Astrocyte (in vitro differentiated cells and primary cell): ENCODE results near the gene CINP. TPM values are rescaled to one million over a fixed set of nuclear protein-coding genes. Genes with fewer than 3 reads are reported as not detected.

Experiments
- DNase-seq: peaks from one replicate; pipeline ENCODE4 v3.0.0-alpha.2; 2010; ENCODE audit warnings: low read depth
- FAIRE-seq: peaks from 2 replicates; lab custom pipeline; 2011; peaks lifted over from hg19 to GRCh38; lab: Jason Lieb, UNC
- H2AFZ ChIP-seq: 2 replicates; pipeline ENCODE4 v1.6.0; 2012; ENCODE audit warnings: low read depth, low read length, inconsistent platforms
- H3K27ac ChIP-seq: 2 replicates; pipeline ENCODE4 v1.5.1; 2011; ENCODE audit warnings: low read depth, low read length, inconsistent platforms
- H3K27me3 ChIP-seq: 2 replicates; pipeline ENCODE4 v1.6.0; 2011; ENCODE audit warnings: low read length, inconsistent platforms; ENCODE audit not compliant: insufficient read depth
- H3K36me3 ChIP-seq: 2 replicates; pipeline ENCODE4 v1.5.1; 2011; ENCODE audit warnings: low read length, inconsistent platforms; ENCODE audit not compliant: insufficient read depth
- H3K4me1 ChIP-seq: 2 replicates; pipeline ENCODE4 v1.5.1; 2011; ENCODE audit warnings: low read length, inconsistent platforms; ENCODE audit not compliant: insufficient read depth
- H3K4me2 ChIP-seq: 2 replicates; pipeline ENCODE4 v1.6.0; 2012; ENCODE audit warnings: low read length, inconsistent platforms
- H3K4me3 ChIP-seq: 2 replicates; pipeline ENCODE4 v1.5.1; 2011; ENCODE audit warnings: low read depth, mild to moderate bottlenecking, low read length, inconsistent platforms; ENCODE audit not compliant: insufficient read depth
- H3K79me2 ChIP-seq: 2 replicates; pipeline ENCODE4 v1.6.0; 2012; ENCODE audit warnings: mild to moderate bottlenecking, low read length, inconsistent platforms; ENCODE audit not compliant: insufficient read depth
- H3K9ac ChIP-seq: 2 replicates; pipeline ENCODE4 v1.6.0; 2012; ENCODE audit warnings: mild to moderate bottlenecking, low read length, inconsistent platforms
- H3K9me3 ChIP-seq: 2 replicates; pipeline ENCODE4 v1.5.1; 2012; ENCODE audit warnings: low read depth, mild to moderate bottlenecking, low read length, inconsistent platforms; ENCODE audit not compliant: insufficient read depth
- H4K20me1 ChIP-seq: 2 replicates; pipeline ENCODE4 v1.6.0; 2012; ENCODE audit warnings: low read length, inconsistent platforms; ENCODE audit not compliant: insufficient read depth
- H3K27ac Mint-ChIP-seq: one replicate; pipeline ENCODE4 v1.8.0; 2021; ENCODE audit warnings: mild to moderate bottlenecking, mixed read lengths; ENCODE audit not compliant: unreplicated experiment
- H3K27me3 Mint-ChIP-seq: one replicate; pipeline ENCODE4 v1.8.0; 2021; ENCODE audit warnings: low read depth, mixed read lengths; ENCODE audit not compliant: unreplicated experiment
- H3K36me3 Mint-ChIP-seq: one replicate; pipeline ENCODE4 v1.8.0; 2021; ENCODE audit warnings: low read depth, mixed read lengths; ENCODE audit not compliant: unreplicated experiment
- H3K4me1 Mint-ChIP-seq: one replicate; pipeline ENCODE4 v1.8.0; 2021; ENCODE audit warnings: low read depth, mixed read lengths; ENCODE audit not compliant: unreplicated experiment
- H3K4me3 Mint-ChIP-seq: one replicate; pipeline ENCODE4 v1.8.0; 2021; ENCODE audit warnings: mild to moderate bottlenecking, moderate library complexity, mixed read lengths; ENCODE audit not compliant: unreplicated experiment
- H3K9me3 Mint-ChIP-seq: one replicate; pipeline ENCODE4 v1.8.0; 2021; ENCODE audit warnings: mild to moderate bottlenecking, mixed read lengths; ENCODE audit not compliant: unreplicated experiment
- EZH2 ChIP-seq: IDR thresholded peaks from 2 replicates; pipeline ENCODE4 v1.6.1; 2012; ENCODE audit warnings: mild to moderate bottlenecking, low read length, inconsistent platforms; ENCODE audit not compliant: insufficient read depth
- total RNA-seq: library from RNA; stranded (reverse); gene quantifications from 2 replicates; pipeline ENCODE4 v1.2.1, GENCODE V29; 2021
- TF ChIP-seq, protein P1 (sequence below): IDR thresholded peaks from 2 replicates; pipeline ENCODE4 v1.5.1; 2011; ENCODE audit warnings: low read depth, mild to moderate bottlenecking, inconsistent platforms, low read length, moderate library complexity; ENCODE audit not compliant: insufficient read depth

The CINP gene
- total RNA-seq, 1 donor from 2014 or later = 34.9 TPM

- peak overlapping the region; percentile 71 for H3K4me3 Mint-ChIP-seq
- no peak overlapping the region for H3K27ac Mint-ChIP-seq
These were observed 12.4 kb upstream of the CINP start for GRCh38 chr14:102375119-102375518.

DNA sequence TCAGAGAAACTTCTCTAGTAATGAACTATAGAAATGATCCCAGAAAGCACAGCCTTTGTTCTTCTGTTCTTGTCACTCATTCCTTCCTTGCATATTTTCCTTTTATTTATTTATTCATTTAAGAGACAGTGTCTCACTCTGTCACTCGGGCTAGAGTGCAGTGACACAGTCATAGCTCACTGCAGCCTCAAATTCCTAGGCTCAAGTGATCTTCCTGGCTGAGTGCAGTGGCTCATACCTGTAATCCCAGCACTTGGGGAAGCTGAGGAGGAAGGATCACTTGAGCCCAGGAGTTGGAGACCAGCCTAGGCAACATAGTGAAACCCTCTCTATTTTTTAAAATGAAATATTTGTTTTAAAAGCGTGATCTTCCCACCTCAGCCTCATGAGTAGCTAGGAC lies 11.6 kb upstream of the CINP start:
- Mint-ChIP-seq H3K9me3 (peaks cover 2% of the 10 kb centered on the region), H3K27ac (no peak overlapping the region), H3K4me1 (peaks cover 8% of the 10 kb centered on the region), H3K27me3 (no peaks in the 10 kb centered on the region), H3K4me3 (no peak overlapping the region), H3K36me3 (peaks cover 14% of the 10 kb centered on the region)
- H3K9me3 ChIP-seq = no peaks in the 10 kb centered on the region
- TF ChIP-seq EZH2 = no peak
- peaks cover 50% of the 10 kb centered on the region for H3K79me2 ChIP-seq
- peaks cover 10% of the 10 kb centered on the region for H3K36me3 ChIP-seq
- no peak overlapping the region for H3K4me3 ChIP-seq
- no peak overlapping the region for H3K9ac ChIP-seq
- FAIRE-seq (no peak), DNase-seq (no peak)
- H3K27ac ChIP-seq = no peak overlapping the region
- H4K20me1 ChIP-seq = peaks cover 42% of the 10 kb centered on the region
- no peaks in the 10 kb centered on the region for H3K27me3 ChIP-seq
- no peaks in the 10 kb centered on the region for H3K4me1 ChIP-seq
- H2AFZ ChIP-seq = no peak overlapping the region
- no peak overlapping the region for H3K4me2 ChIP-seq

More at GRCh38 chr14:102375119-102375518, 12.4 kb upstream of the CINP start:
- TF ChIP-seq EZH2 = no peak
- TF ChIP-seq, protein P1, sequence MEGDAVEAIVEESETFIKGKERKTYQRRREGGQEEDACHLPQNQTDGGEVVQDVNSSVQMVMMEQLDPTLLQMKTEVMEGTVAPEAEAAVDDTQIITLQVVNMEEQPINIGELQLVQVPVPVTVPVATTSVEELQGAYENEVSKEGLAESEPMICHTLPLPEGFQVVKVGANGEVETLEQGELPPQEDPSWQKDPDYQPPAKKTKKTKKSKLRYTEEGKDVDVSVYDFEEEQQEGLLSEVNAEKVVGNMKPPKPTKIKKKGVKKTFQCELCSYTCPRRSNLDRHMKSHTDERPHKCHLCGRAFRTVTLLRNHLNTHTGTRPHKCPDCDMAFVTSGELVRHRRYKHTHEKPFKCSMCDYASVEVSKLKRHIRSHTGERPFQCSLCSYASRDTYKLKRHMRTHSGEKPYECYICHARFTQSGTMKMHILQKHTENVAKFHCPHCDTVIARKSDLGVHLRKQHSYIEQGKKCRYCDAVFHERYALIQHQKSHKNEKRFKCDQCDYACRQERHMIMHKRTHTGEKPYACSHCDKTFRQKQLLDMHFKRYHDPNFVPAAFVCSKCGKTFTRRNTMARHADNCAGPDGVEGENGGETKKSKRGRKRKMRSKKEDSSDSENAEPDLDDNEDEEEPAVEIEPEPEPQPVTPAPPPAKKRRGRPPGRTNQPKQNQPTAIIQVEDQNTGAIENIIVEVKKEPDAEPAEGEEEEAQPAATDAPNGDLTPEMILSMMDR = no peak
- Histone ChIP-seq H3K4me2 (no peak overlapping the region), H3K27ac (no peak overlapping the region), H3K4me1 (no peaks in the 10 kb centered on the region), H3K27me3 (no peaks in the 10 kb centered on the region), H3K9ac (no peak overlapping the region), H2AFZ (no peak overlapping the region), H3K36me3 (peaks cover 10% of the 10 kb centered on the region), H3K9me3 (no peaks in the 10 kb centered on the region), H3K79me2 (peaks cover 45% of the 10 kb centered on the region), H3K4me3 (no peak overlapping the region), H4K20me1 (peaks cover 39% of the 10 kb centered on the region)
- H3K9me3 Mint-ChIP-seq = peaks cover 2% of the 10 kb centered on the region
- FAIRE-seq = no peak
- DNase-seq = no peak
- H3K36me3 Mint-ChIP-seq = peaks cover 14% of the 10 kb centered on the region
- no peaks in the 10 kb centered on the region for H3K27me3 Mint-ChIP-seq
- H3K4me1 Mint-ChIP-seq = peaks cover 8% of the 10 kb centered on the region

- FAIRE-seq (no peak), DNase-seq (no peak)
- Histone ChIP-seq H3K79me2 (peaks cover 62% of the 10 kb centered on the region), H3K9me3 (no peaks in the 10 kb centered on the region), H2AFZ (no peak overlapping the region), H3K9ac (no peak overlapping the region), H3K4me1 (no peaks in the 10 kb centered on the region), H3K4me3 (no peak overlapping the region), H3K4me2 (no peak overlapping the region), H4K20me1 (peaks cover 54% of the 10 kb centered on the region), H3K27ac (no peak overlapping the region), H3K27me3 (no peaks in the 10 kb centered on the region), H3K36me3 (peaks cover 5% of the 10 kb centered on the region)
- TF ChIP-seq EZH2 = no peak
- TF ChIP-seq, protein P1 = no peak
- peaks cover 13% of the 10 kb centered on the region for H3K36me3 Mint-ChIP-seq
- peaks cover 8% of the 10 kb centered on the region for H3K4me1 Mint-ChIP-seq
- peaks cover 2% of the 10 kb centered on the region for H3K9me3 Mint-ChIP-seq
- no peaks in the 10 kb centered on the region for H3K27me3 Mint-ChIP-seq
- H3K27ac Mint-ChIP-seq = no peak overlapping the region
- H3K4me3 Mint-ChIP-seq = no peak overlapping the region
These were observed 10.4 kb upstream of the CINP start for GRCh38 chr14:102373110-102373509.
